ENCODE results near the gene TSPAN9. TPM values are rescaled to one million over a fixed set of nuclear protein-coding genes. Genes with fewer than 3 reads are reported as not detected.

TSPAN9 gene
- polyA plus RNA-seq, 1 donor (not counting 4 experiments of a cell fraction or from before 2014, with no cell fraction given) = 27.5 TPM

GRCh38 chr12:3246253-3246652 lies 169.1 kb downstream of the TSPAN9 start:
- FAIRE-seq = no peak
- Histone ChIP-seq H3K36me3 (ENCODE audit: control insufficient read depth in 2 of 2, extremely low read depth in 1 of 2, insufficient read depth in 2 of 2, low read length in 2 of 2) (peaks cover 0 to 1% of the 10 kb centered on the region in 2 experiments), H3K4me1 (ENCODE audit: control insufficient read depth, extremely low read depth, insufficient read depth, low read length) (no peaks in the 10 kb centered on the region), H3K79me2 (ENCODE audit: control insufficient read depth, insufficient read depth, low read length) (no peaks in the 10 kb centered on the region), H3K9ac (ENCODE audit: control insufficient read depth, extremely low read depth, insufficient read depth, low read length) (no peak overlapping the region), H3K27ac (ENCODE audit: control insufficient read depth, insufficient read depth, low read length) (no peak overlapping the region), H3K9me1 (ENCODE audit: control insufficient read depth, extremely low read depth, insufficient read depth, low read length) (no peaks in the 10 kb centered on the region), H4K20me1 (ENCODE audit: control insufficient read depth, extremely low read depth, insufficient read depth, low read length) (no peaks in the 10 kb centered on the region), H3K27me3 (ENCODE audit: control insufficient read depth, extremely low read depth, insufficient read depth, low read length) (no peaks in the 10 kb centered on the region), H2AFZ (ENCODE audit: control insufficient read depth, low read length) (no peak overlapping the region), H3K4me2 (ENCODE audit: control insufficient read depth, extremely low read depth, insufficient read depth, low read depth, low read length) (no peak overlapping the region), H3K9me3 (ENCODE audit: control insufficient read depth, low read depth, low read length) (no peaks in the 10 kb centered on the region), H3K4me3 (ENCODE audit: control insufficient read depth in 2 of 3, extremely low read depth in 1 of 3, insufficient read depth in 2 of 3, low read depth in 1 of 3, low read length in 3 of 3) (no peak overlapping the region)
- TF ChIP-seq CTCF (optimal IDR thresholded peaks at IDR 0.05 in 1 of 3, IDR thresholded peaks at IDR 0.05 in 1 of 3, conservative IDR thresholded peaks at IDR 0.05 in 1 of 3; ENCODE audit: extremely low read depth in 1 of 3, insufficient read depth in 2 of 3, low read length in 3 of 3) (no peak), EZH2 (IDR thresholded peaks at IDR 0.05; ENCODE audit: low read length) (no peak)
- no peak for DNase-seq (ENCODE audit: low read depth, low spot score)
- dilution Hi-C loops (cut with MboI; ENCODE audit: extremely low pct_ligation_motif_present, low sequenced_read_pairs) = no loop called here

- Histone ChIP-seq H3K4me2 (ENCODE audit: control insufficient read depth, extremely low read depth, insufficient read depth, low read depth, low read length) (no peak overlapping the region), H3K4me3 (ENCODE audit: control insufficient read depth in 2 of 3, extremely low read depth in 1 of 3, insufficient read depth in 2 of 3, low read depth in 1 of 3, low read length in 3 of 3) (no peak overlapping the region), H3K79me2 (ENCODE audit: control insufficient read depth, insufficient read depth, low read length) (no peaks in the 10 kb centered on the region), H3K36me3 (ENCODE audit: control insufficient read depth in 2 of 2, extremely low read depth in 1 of 2, insufficient read depth in 2 of 2, low read length in 2 of 2) (peaks cover 0 to 1% of the 10 kb centered on the region in 2 experiments), H3K27me3 (ENCODE audit: control insufficient read depth, extremely low read depth, insufficient read depth, low read length) (no peaks in the 10 kb centered on the region), H3K4me1 (ENCODE audit: control insufficient read depth, extremely low read depth, insufficient read depth, low read length) (no peaks in the 10 kb centered on the region), H3K9me1 (ENCODE audit: control insufficient read depth, extremely low read depth, insufficient read depth, low read length) (no peaks in the 10 kb centered on the region), H2AFZ (ENCODE audit: control insufficient read depth, low read length) (no peak overlapping the region), H3K27ac (ENCODE audit: control insufficient read depth, insufficient read depth, low read length) (no peak overlapping the region), H3K9ac (ENCODE audit: control insufficient read depth, extremely low read depth, insufficient read depth, low read length) (no peak overlapping the region), H4K20me1 (ENCODE audit: control insufficient read depth, extremely low read depth, insufficient read depth, low read length) (no peaks in the 10 kb centered on the region), H3K9me3 (ENCODE audit: control insufficient read depth, low read depth, low read length) (no peaks in the 10 kb centered on the region)
- dilution Hi-C loops (cut with MboI; ENCODE audit: extremely low pct_ligation_motif_present, low sequenced_read_pairs) = no loop called here
- TF ChIP-seq CTCF (optimal IDR thresholded peaks at IDR 0.05 in 1 of 3, IDR thresholded peaks at IDR 0.05 in 1 of 3, conservative IDR thresholded peaks at IDR 0.05 in 1 of 3; ENCODE audit: extremely low read depth in 1 of 3, insufficient read depth in 2 of 3, low read length in 3 of 3) (no peak), EZH2 (IDR thresholded peaks at IDR 0.05; ENCODE audit: low read length) (no peak)
- no peak for FAIRE-seq
- no peak for DNase-seq (ENCODE audit: low read depth, low spot score)
These were observed 169.9 kb downstream of the TSPAN9 start for GRCh38 chr12:3247077-3247476.
